ENCODE measurements around the gene ROBO4. TPM values are rescaled to one million over a fixed set of nuclear protein-coding genes. Genes with fewer than 3 reads are reported as not detected.

ROBO4 gene
- total and polyA plus RNA-seq, 11 donors = 16.3 to 63.5 (median 21.8) TPM

DNA sequence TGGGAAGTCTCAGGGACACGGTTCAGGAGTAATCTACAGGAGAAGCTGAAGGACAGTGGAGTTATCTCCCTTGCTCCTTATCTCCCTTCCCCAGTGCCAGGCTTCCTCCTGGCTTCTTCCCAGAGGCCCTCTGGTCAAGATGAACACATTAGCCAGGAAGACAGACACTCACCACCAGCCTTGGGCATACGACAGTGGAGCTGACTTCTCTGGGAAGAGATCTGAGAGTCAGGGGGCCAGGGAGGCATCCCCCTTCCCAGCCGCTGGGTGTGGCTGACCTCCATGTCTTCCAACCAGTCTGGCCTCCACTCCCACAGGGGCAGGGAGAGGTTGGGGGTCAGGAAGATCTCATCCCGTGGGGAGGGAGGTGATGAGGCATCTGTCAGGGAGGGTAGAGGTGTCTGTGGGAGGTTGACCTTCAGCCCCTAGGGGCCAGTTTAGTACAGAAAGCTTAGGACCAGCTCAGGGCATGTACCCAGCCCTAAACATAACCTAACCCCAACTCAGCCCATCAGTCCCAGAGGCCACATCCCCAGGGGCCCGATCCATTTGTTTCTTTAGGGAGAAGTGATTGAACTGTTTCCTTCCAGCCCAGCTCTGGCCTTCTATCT is 12.7 kb downstream of the ROBO4 start:
- Histone ChIP-seq H3K9me3 (no peaks in the 10 kb centered on the region), H3K27ac (no peak overlapping the region), H3K27me3 (no peaks in the 10 kb centered on the region), H3K36me3 (peaks cover 0 to 12% (median 6%) of the 10 kb centered on the region in 9 donors), H3K4me3 (no peak overlapping the region), H3K4me1 (peaks cover 0 to 56% (median 29%) of the 10 kb centered on the region in 12 donors)
- ATAC-seq = no peak
- no peak for TF ChIP-seq POLR2A (IDR thresholded peaks at IDR 0.05)
- TF ChIP-seq, protein P1, sequence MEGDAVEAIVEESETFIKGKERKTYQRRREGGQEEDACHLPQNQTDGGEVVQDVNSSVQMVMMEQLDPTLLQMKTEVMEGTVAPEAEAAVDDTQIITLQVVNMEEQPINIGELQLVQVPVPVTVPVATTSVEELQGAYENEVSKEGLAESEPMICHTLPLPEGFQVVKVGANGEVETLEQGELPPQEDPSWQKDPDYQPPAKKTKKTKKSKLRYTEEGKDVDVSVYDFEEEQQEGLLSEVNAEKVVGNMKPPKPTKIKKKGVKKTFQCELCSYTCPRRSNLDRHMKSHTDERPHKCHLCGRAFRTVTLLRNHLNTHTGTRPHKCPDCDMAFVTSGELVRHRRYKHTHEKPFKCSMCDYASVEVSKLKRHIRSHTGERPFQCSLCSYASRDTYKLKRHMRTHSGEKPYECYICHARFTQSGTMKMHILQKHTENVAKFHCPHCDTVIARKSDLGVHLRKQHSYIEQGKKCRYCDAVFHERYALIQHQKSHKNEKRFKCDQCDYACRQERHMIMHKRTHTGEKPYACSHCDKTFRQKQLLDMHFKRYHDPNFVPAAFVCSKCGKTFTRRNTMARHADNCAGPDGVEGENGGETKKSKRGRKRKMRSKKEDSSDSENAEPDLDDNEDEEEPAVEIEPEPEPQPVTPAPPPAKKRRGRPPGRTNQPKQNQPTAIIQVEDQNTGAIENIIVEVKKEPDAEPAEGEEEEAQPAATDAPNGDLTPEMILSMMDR (IDR thresholded peaks at IDR 0.05) = no peak
- WGBS, 4 donors = 51 to 67% (median 60%) methylated on average over 3 to 5 of the region's 5 CpGs
- peak in 1 of 5 donors; percentile 21 for DNase-seq
- intact Hi-C loops (cut with DNase I) = no loop called here

DNA sequence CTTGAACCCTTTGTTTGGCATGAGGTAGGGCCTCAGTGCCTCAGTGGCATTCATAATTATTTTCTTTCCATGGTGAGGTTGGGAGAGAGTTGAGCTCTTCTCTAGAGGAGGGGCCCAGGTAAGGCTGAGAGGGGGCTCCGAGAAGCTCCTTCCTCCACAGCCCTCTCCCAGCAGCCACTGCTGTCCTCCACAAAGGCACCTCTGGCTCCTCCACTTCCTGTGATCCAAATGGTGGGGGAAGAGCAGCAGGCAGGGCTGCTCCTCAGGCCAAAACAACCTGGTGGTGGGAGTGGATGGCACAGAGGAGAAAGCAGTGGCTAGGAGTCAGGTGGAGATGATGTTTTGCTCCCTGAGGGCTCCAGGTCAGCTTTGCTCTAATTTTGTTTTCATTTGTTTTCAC is 13.3 kb downstream of the ROBO4 start:
- H3K36me3 ChIP-seq = peaks cover 0 to 12% (median 6%) of the 10 kb centered on the region in 9 donors
- DNase-seq (peak in 1 of 5 donors; percentile 7), ATAC-seq (no peak)
- no peaks in the 10 kb centered on the region for H3K9me3 ChIP-seq
- 71 to 100% (median 76%) methylated on average over 1 of the region's 1 CpG for WGBS, 4 donors
- no peak overlapping the region for H3K4me3 ChIP-seq
- TF ChIP-seq, protein P1 (IDR thresholded peaks at IDR 0.05) = no peak
- TF ChIP-seq POLR2A (IDR thresholded peaks at IDR 0.05) = no peak
- H3K27ac ChIP-seq = no peak overlapping the region
- peaks cover 0 to 50% (median 24%) of the 10 kb centered on the region in 12 donors for H3K4me1 ChIP-seq
- H3K27me3 ChIP-seq = no peaks in the 10 kb centered on the region
- intact Hi-C loops (cut with DNase I) = no loop called here

DNA sequence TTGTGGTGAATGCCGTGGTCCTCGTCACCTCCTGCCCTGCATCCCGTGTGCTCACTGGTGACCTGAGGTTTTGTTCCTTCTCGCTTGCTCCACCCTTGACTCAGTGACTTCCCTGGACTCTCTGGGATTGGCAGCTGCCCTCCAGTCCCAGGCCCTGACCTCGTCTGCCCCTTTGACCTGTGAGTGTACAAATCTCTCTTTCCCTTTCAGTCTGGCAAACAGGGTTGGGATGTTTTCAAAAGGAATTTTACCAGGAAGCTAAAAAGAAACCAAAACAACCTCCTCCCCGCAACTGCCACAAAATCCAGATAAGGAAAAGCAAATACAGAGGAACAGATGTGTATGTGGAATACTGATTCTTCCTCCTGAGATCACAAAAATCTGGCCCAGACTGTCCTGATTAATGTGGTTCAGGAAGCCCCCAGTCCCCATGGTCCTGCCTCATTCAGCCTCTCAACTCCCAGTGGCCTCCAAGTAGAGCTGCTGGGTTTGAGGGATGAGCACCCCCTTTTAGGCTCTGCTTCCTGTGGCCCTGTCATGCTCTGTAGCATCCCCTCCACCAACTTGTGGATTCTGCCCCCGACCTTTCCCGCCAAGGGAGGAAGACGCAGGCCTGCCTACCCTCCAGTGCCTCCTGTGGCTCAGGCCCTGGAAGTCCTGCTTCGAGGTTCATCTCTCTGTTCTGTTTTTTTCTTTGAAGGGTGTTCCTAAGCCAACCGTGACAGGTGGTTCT is 15.2 kb downstream of the ROBO4 start:
- no peaks in the 10 kb centered on the region for H3K9me3 ChIP-seq
- ATAC-seq = peak in 1 of 4 donors; percentile 39
- 54 to 58% (median 56%) methylated on average over 11 of the region's 11 CpGs for WGBS, 4 donors
- peaks cover 0 to 41% (median 21%) of the 10 kb centered on the region in 12 donors for H3K4me1 ChIP-seq
- no peak overlapping the region for H3K4me3 ChIP-seq
- peak in 3 of 5 donors; percentile 8 to 25 (median 15) for DNase-seq
- H3K27me3 ChIP-seq = peaks cover 0 to 14% (median 0%) of the 10 kb centered on the region in 9 donors
- H3K27ac ChIP-seq = peak overlapping the region in 11 of 12 donors; percentile 27 to 68 (median 41)
- intact Hi-C loops (cut with DNase I) = no loop called here
- no peak for TF ChIP-seq POLR2A (IDR thresholded peaks at IDR 0.05)
- TF ChIP-seq, protein P1 (IDR thresholded peaks at IDR 0.05) = no peak
- H3K36me3 ChIP-seq = peaks cover 0 to 10% (median 0%) of the 10 kb centered on the region in 9 donors

DNA sequence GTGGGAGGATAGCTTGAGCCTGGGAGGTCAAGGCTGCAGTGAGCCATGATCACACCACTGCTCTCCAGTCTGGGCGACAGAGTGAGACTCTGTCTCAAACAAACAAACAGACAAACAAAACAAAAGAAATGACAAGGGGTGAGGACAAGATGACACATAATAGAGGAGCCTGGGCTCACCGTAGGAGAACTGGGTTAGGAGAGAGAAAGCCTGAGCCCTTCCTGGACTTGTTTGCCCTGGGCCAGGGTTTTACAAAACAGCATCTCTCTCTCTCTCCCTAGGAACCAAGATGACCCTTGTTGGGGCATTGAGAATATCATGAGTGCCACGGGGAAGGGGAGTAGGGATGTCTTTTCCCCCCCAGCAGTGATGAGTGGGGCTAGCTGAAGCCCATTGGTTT is 16.7 kb downstream of the ROBO4 start:
- Histone ChIP-seq H3K27ac (no peak overlapping the region), H3K4me3 (no peak overlapping the region), H3K36me3 (peaks cover 0 to 9% (median 0%) of the 10 kb centered on the region in 9 donors), H3K27me3 (peaks cover 0 to 19% (median 0%) of the 10 kb centered on the region in 9 donors), H3K9me3 (no peaks in the 10 kb centered on the region), H3K4me1 (peaks cover 0 to 51% (median 30%) of the 10 kb centered on the region in 12 donors)
- TF ChIP-seq, protein P1 (IDR thresholded peaks at IDR 0.05) = no peak
- TF ChIP-seq POLR2A (IDR thresholded peaks at IDR 0.05) = no peak
- ATAC-seq = no peak
- DNase-seq = peak in 1 of 5 donors; percentile 3
- intact Hi-C loops (cut with DNase I) = loop anchor here in 1 of 10 donors (2.0 kb wide), 1 partner anchor 16 kb away; the partner anchor contains the start of gene ROBO4
- WGBS, 4 donors = 64 to 80% (median 70%) methylated on average over 3 of the region's 3 CpGs
